Mucosa of descending colon (tissue), 3 donors: Measurements from ENCODE around the gene GALNT4. TPM values are rescaled to one million over a fixed set of nuclear protein-coding genes. Genes with fewer than 3 reads are reported as not detected.

Experiments used
- ATAC-seq: fragments of 200-7000 bp; cut with Tn5 transposase; one replicate; pipeline ENCODE4 v1.9.1; 2020; ENCODE audit warnings: mild to moderate bottlenecking, moderate library complexity
- DNase-seq, 3 donors: peaks; one replicate each; pipeline ENCODE4 v3.0.0-alpha.2; 2020
- H3K36me3 ChIP-seq: fragments of 200-600 bp; one replicate; pipeline ENCODE4 v1.8.0; 2021; ENCODE audit warnings: low read depth, mild to moderate bottlenecking
- H3K4me1 ChIP-seq: fragments of 200-600 bp; one replicate; pipeline ENCODE4 v1.8.0; 2021; ENCODE audit warnings: low read depth, mild to moderate bottlenecking
- H3K4me3 ChIP-seq: fragments of 200-600 bp; one replicate; pipeline ENCODE4 v1.8.0; 2021; ENCODE audit warnings: mild to moderate bottlenecking
- H3K9me3 ChIP-seq: fragments of 200-600 bp; one replicate; pipeline ENCODE4 v1.8.0; 2021; ENCODE audit warnings: mild to moderate bottlenecking
- intact Hi-C, 2 donors: fragments of 100-400 bp; cut with DNase I in 1 of 2; cut with micrococcal nuclease in 1 of 2; formaldehyde crosslinking; loops; one replicate each; pipeline versions ENCODE4 v1.11.0 to v1.11.1; 2022; cut with DNase I, micrococcal nuclease
- total RNA-seq, 3 donors: library from RNA; stranded (reverse); fragmentation: NEBNext Ultra II Directional in 2 of 3; extraction: Animal tissue kit (Norgen Biotek cat#: 25700) in 2 of 3; gene quantifications; one replicate each; pipeline versions ENCODE4 v1.2.1 to v1.2.4, GENCODE V29; 2021 to 2023
- TF ChIP-seq, protein P1 (sequence below): fragments of 200-600 bp; IDR thresholded peaks from one replicate; pipeline ENCODE4 v1.8.0; 2022; ENCODE audit warnings: antibody characterized with exemption, mild to moderate bottlenecking
- donor health status: DM: no; HTN: no; CAD: no; lungs with moderate emphysema.
- donor health status: DM: no; HTN: no; CAD: no.
- donor health status: DM: no; HTN: yes; CAD: no.

The GALNT4 gene
- total RNA-seq, 3 donors from 2014 or later: 19.3 to 49.6 (median 41.9) TPM

DNA sequence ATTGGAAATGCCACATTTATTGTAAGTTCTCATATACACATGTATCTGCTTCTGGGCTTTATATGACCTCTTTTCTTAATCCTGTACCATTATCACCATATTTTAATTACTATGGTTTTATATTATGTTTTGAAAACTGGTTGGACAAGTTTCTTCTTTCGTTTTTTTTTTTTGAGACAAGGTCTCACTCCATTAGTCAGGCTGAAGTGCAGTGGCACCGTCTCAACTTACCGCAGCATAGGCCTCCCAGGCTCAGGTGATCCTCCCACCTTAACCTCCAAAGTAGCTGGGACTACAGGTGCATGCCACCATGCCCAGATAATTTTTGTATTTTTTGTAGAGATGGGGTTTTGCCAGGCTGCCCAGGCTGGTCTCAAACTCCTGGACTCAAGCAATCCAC lies 44.6 kb downstream of the GALNT4 start:
- Histone ChIP-seq H3K36me3 (no peaks in the 10 kb centered on the region), H3K9me3 (no peaks in the 10 kb centered on the region), H3K4me3 (no peak overlapping the region), H3K4me1 (peaks cover 11% of the 10 kb centered on the region)
- intact Hi-C loops: loop anchor here in 1 of 2 donors (10.0 kb wide), 1 partner anchor 45 kb away; the partner anchor contains the start of genes GALNT4 and POC1B
- TF ChIP-seq, protein P1, sequence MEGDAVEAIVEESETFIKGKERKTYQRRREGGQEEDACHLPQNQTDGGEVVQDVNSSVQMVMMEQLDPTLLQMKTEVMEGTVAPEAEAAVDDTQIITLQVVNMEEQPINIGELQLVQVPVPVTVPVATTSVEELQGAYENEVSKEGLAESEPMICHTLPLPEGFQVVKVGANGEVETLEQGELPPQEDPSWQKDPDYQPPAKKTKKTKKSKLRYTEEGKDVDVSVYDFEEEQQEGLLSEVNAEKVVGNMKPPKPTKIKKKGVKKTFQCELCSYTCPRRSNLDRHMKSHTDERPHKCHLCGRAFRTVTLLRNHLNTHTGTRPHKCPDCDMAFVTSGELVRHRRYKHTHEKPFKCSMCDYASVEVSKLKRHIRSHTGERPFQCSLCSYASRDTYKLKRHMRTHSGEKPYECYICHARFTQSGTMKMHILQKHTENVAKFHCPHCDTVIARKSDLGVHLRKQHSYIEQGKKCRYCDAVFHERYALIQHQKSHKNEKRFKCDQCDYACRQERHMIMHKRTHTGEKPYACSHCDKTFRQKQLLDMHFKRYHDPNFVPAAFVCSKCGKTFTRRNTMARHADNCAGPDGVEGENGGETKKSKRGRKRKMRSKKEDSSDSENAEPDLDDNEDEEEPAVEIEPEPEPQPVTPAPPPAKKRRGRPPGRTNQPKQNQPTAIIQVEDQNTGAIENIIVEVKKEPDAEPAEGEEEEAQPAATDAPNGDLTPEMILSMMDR: no peak
- ATAC-seq (peak; percentile 56), DNase-seq (no peak)

- ATAC-seq (no peak), DNase-seq (no peak)
- Histone ChIP-seq H3K36me3 (no peaks in the 10 kb centered on the region), H3K4me3 (no peak overlapping the region), H3K4me1 (peaks cover 11% of the 10 kb centered on the region), H3K9me3 (no peaks in the 10 kb centered on the region)
- TF ChIP-seq, protein P1: no peak
- intact Hi-C loops: loop anchor here in 1 of 2 donors (10.0 kb wide), 1 partner anchor 47 kb away; the partner anchor contains the start of genes GALNT4 and POC1B
Measured at GRCh38 chr12:89477633-89478279, 46.8 kb downstream of the GALNT4 start.

- H3K36me3 ChIP-seq: no peaks in the 10 kb centered on the region
- no peak overlapping the region for H3K4me3 ChIP-seq
- DNase-seq (no peak), ATAC-seq (no peak)
- intact Hi-C loops: loop anchor here in 1 of 2 donors (10.0 kb wide), 1 partner anchor 48 kb away; the partner anchor contains the start of genes GALNT4 and POC1B
- TF ChIP-seq, protein P1: no peak
- H3K9me3 ChIP-seq: no peaks in the 10 kb centered on the region
- H3K4me1 ChIP-seq: peaks cover 11% of the 10 kb centered on the region
Measured at GRCh38 chr12:89476904-89477595, 47.5 kb downstream of the GALNT4 start.

- TF ChIP-seq, protein P1: no peak
- peaks cover 11% of the 10 kb centered on the region for H3K4me1 ChIP-seq
- no peak overlapping the region for H3K4me3 ChIP-seq
- no peak for ATAC-seq
- H3K9me3 ChIP-seq: no peaks in the 10 kb centered on the region
- intact Hi-C loops: loop anchor here in 1 of 2 donors (10.0 kb wide), 1 partner anchor 49 kb away; the partner anchor contains the start of genes GALNT4 and POC1B
- H3K36me3 ChIP-seq: no peaks in the 10 kb centered on the region
- DNase-seq: no peak
Measured at GRCh38 chr12:89476232-89476631, 48.4 kb downstream of the GALNT4 start.

- intact Hi-C loops: loop anchor here in 1 of 2 donors (10.0 kb wide), 1 partner anchor 49 kb away; the partner anchor contains the start of genes GALNT4 and POC1B
- ATAC-seq: no peak
Measured at GRCh38 chr12:89475203-89475990, 49.2 kb downstream of the GALNT4 start.

More at GRCh38 chr12:89475203-89475990, 49.2 kb downstream of the GALNT4 start:
- TF ChIP-seq, protein P1: no peak
- no peak for DNase-seq
- Histone ChIP-seq H3K9me3 (no peaks in the 10 kb centered on the region), H3K4me3 (no peak overlapping the region), H3K4me1 (peaks cover 11% of the 10 kb centered on the region), H3K36me3 (no peaks in the 10 kb centered on the region)
